Fibroblast of villous mesenchyme (primary cell): ENCODE results near the gene PPIF. TPM values are rescaled to one million over a fixed set of nuclear protein-coding genes. Genes with fewer than 3 reads are reported as not detected.

Experiments used
- DNase-seq: peaks from one replicate; pipeline ENCODE4 v3.0.0-alpha.2; 2010; ENCODE audit warnings: low read depth
- H3K4me3 ChIP-seq: 2 replicates; pipeline ENCODE4 v1.5.1; 2011; ENCODE audit warnings: low read depth, mild to moderate bottlenecking, low read length
- CTCF ChIP-seq: IDR thresholded peaks from 2 replicates; pipeline ENCODE4 v1.5.1; 2012; ENCODE audit warnings: low read depth, mild to moderate bottlenecking, low read length; ENCODE audit not compliant: insufficient read depth
- total RNA-seq: library from RNA; depleted of rRNA; stranded (reverse); fragments of >200 nt; gene quantifications from 2 replicates; pipeline ENCODE4 v1.2.3, GENCODE V29; 2012

The PPIF gene
- total RNA-seq, 1 donor, result 42.7 TPM

- H3K4me3 ChIP-seq, result no peak overlapping the region
- no peak for DNase-seq
- no peak for TF ChIP-seq CTCF
These were observed 36.8 kb downstream of the PPIF start for GRCh38 chr10:79383974-79384606.

- TF ChIP-seq CTCF, result no peak
- no peak for DNase-seq
- no peak overlapping the region for H3K4me3 ChIP-seq
These were observed 37.6 kb downstream of the PPIF start for GRCh38 chr10:79384773-79385391.

- no peak for TF ChIP-seq CTCF
- no peak for DNase-seq
- no peak overlapping the region for H3K4me3 ChIP-seq
These were observed 38.1 kb downstream of the PPIF start for GRCh38 chr10:79385392-79385795.

GRCh38 chr10:79385804-79386531 is 38.7 kb downstream of the PPIF start:
- no peak for DNase-seq
- no peak overlapping the region for H3K4me3 ChIP-seq

GRCh38 chr10:79386637-79387465 is 39.6 kb downstream of the PPIF start:
- DNase-seq, result no peak
- TF ChIP-seq CTCF, result no peak
- no peak overlapping the region for H3K4me3 ChIP-seq

More at GRCh38 chr10:79385804-79386531, 38.7 kb downstream of the PPIF start:
- no peak for TF ChIP-seq CTCF

- DNase-seq, result no peak
- no peak overlapping the region for H3K4me3 ChIP-seq
- TF ChIP-seq CTCF, result no peak
These were observed 40.3 kb downstream of the PPIF start for GRCh38 chr10:79387466-79387973.
